HG03432 (cell line): ENCODE results near the gene PIR.

Experiments used
- ATAC-seq: cut with Tn5 transposase; IDR thresholded peaks from one replicate; pipeline ENCODE4 v1.9.1; 2021; ENCODE audit warnings: mild to moderate bottlenecking, moderate library complexity; ENCODE audit not compliant: unreplicated experiment

The PIR gene

GRCh38 chrX:15493118-15493962, at the start of gene PIR:
TSS of gene PIR (minus strand) at chrX:15493333. CDS start at chrX:15491257, 2,076 bp downstream.
- peak; percentile 99 for ATAC-seq

- ATAC-seq: no peak
These were observed 37.2 kb upstream of the PIR start for GRCh38 chrX:15530318-15530717.

GRCh38 chrX:15529165-15529564, 36.0 kb upstream of the PIR start:
- no peak for ATAC-seq

- no peak for ATAC-seq
These were observed 32.7 kb upstream of the PIR start for GRCh38 chrX:15525664-15526416.

GRCh38 chrX:15524417-15524816, 31.3 kb upstream of the PIR start:
- no peak for ATAC-seq

- ATAC-seq: no peak
These were observed 30.0 kb upstream of the PIR start for GRCh38 chrX:15523088-15523487.

GRCh38 chrX:15522464-15522863, 29.3 kb upstream of the PIR start:
- no peak for ATAC-seq

- ATAC-seq: no peak
These were observed 22.8 kb upstream of the PIR start for GRCh38 chrX:15515931-15516330.

GRCh38 chrX:15514279-15514678, 21.1 kb upstream of the PIR start:
- no peak for ATAC-seq

- no peak for ATAC-seq
These were observed 19.4 kb upstream of the PIR start for GRCh38 chrX:15512401-15512965.

- no peak for ATAC-seq
These were observed 18.4 kb upstream of the PIR start for GRCh38 chrX:15511563-15511962.

- no peak for ATAC-seq
These were observed 16.7 kb upstream of the PIR start for GRCh38 chrX:15509845-15510244.

GRCh38 chrX:15507005-15507404, 13.9 kb upstream of the PIR start:
- ATAC-seq: no peak

- no peak for ATAC-seq
These were observed 12.0 kb upstream of the PIR start for GRCh38 chrX:15505101-15505500.

- no peak for ATAC-seq
These were observed 11.5 kb upstream of the PIR start for GRCh38 chrX:15504661-15505060.

- no peak for ATAC-seq
These were observed 8.4 kb upstream of the PIR start for GRCh38 chrX:15501506-15501905.

GRCh38 chrX:15500497-15500966, 7.4 kb upstream of the PIR start, which contains the start of gene BMX:
TSS of gene BMX (plus strand) at chrX:15500807. CDS start at chrX:15508354, 7,547 bp downstream.
- no peak for ATAC-seq

- no peak for ATAC-seq
These were observed 6.8 kb upstream of the PIR start for GRCh38 chrX:15499976-15500375.

- ATAC-seq: no peak
These were observed 5.6 kb upstream of the PIR start for GRCh38 chrX:15498741-15499140.

GRCh38 chrX:15497865-15498264, 4.7 kb upstream of the PIR start:
- no peak for ATAC-seq

GRCh38 chrX:15496824-15497223, 3.7 kb upstream of the PIR start:
- ATAC-seq: no peak

GRCh38 chrX:15495801-15496200, 2.7 kb upstream of the PIR start:
- ATAC-seq: no peak
